ENCODE measurements around the gene G6PC3. TPM values are rescaled to one million over a fixed set of nuclear protein-coding genes. Genes with fewer than 3 reads are reported as not detected.

The G6PC3 gene
- total RNA-seq, 1 donor from 2014 or later, result 42.4 TPM

GRCh38 chr17:44084131-44084538, 13.6 kb downstream of the G6PC3 start:
- H3K4me3 ChIP-seq (ENCODE audit: low read depth, low read length), result no peak overlapping the region
- TF ChIP-seq CTCF (conservative IDR thresholded peaks at IDR 0.05; ENCODE audit: low read depth, low read length), result peak; percentile 46
- DNase-seq (ENCODE audit: low read depth), result no peak

GRCh38 chr17:44084921-44085320, 14.4 kb downstream of the G6PC3 start:
- TF ChIP-seq CTCF (conservative IDR thresholded peaks at IDR 0.05; ENCODE audit: low read depth, low read length), result no peak
- DNase-seq (ENCODE audit: low read depth), result no peak
- no peak overlapping the region for H3K4me3 ChIP-seq (ENCODE audit: low read depth, low read length)

DNA sequence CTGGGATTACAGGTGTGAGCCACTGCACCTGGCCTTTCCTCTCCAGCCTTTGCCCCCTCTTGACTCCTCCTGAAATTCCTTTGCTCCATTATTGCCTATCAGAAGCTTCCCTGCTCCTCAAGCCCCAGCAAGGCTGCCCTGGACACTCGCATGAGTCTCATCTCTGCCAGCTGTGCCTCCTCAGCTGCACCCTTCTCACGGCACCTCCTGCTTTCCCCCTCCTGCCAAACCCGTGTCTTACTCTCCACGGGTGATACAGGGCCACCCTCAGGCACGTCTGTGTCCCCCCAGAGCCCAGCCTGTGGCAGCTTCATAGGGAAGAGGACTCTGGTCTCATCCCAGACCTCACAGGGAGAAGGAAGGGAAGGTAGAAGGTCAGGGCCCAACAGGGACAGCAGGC, 15.4 kb downstream of the G6PC3 start:
- H3K4me3 ChIP-seq (ENCODE audit: low read depth, low read length), result no peak overlapping the region
- no peak for DNase-seq (ENCODE audit: low read depth)
- no peak for TF ChIP-seq CTCF (conservative IDR thresholded peaks at IDR 0.05; ENCODE audit: low read depth, low read length)

GRCh38 chr17:44086364-44087311, 16.1 kb downstream of the G6PC3 start:
- no peak for DNase-seq (ENCODE audit: low read depth)
- TF ChIP-seq CTCF (conservative IDR thresholded peaks at IDR 0.05; ENCODE audit: low read depth, low read length), result no peak
- H3K4me3 ChIP-seq (ENCODE audit: low read depth, low read length), result no peak overlapping the region

DNA sequence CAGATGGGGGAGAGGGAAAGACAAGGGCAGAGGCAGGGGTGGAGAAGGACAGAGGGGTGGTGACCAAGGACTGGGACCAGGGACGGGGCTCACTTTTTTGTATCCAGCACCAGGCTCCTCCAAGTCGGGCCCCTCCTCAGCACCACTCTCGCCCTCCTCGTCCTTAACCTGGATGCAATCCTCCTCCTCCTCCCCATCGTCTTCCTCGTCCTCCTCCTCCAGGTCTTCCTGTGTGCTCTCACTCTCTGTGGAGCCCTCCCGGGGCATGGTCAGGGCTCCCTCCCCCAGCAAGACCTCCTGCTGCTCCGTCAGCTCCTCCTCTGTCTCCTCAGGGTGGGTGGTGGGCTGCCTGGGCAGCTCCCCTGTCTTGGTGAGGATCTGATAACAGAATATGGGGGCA, 16.8 kb downstream of the G6PC3 start:
- H3K4me3 ChIP-seq (ENCODE audit: low read depth, low read length), result no peak overlapping the region

DNA sequence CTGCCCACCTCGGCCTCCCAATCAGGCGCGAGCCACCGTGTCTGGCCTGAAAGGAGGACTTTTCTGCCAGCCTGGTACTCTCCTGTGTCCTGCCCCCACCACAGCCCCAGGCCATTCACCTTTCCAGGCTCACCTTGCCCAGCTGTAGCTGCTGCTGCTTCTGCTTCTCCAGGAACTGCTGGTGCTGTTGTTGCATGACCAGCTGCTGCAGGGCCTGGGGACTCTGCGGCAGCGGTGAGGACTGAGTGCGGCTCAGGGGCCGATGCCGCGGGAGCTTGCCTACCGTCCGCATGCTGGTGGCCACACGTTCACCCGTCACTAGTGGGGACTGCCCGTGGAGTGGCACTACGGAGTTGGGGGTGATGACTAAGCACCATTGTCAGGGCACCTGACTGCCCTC, 17.7 kb downstream of the G6PC3 start:
- no peak for DNase-seq (ENCODE audit: low read depth)
- H3K4me3 ChIP-seq (ENCODE audit: low read depth, low read length), result no peak overlapping the region
- TF ChIP-seq CTCF (conservative IDR thresholded peaks at IDR 0.05; ENCODE audit: low read depth, low read length), result no peak

More for the DNA sequence above, 16.8 kb downstream of the G6PC3 start:
- DNase-seq (ENCODE audit: low read depth), result no peak
- TF ChIP-seq CTCF (conservative IDR thresholded peaks at IDR 0.05; ENCODE audit: low read depth, low read length), result no peak

All from epithelial cell of proximal tubule (primary cell).